HepG2 (cell line): ENCODE data around the gene CYTH1. TPM values are rescaled to one million over a fixed set of nuclear protein-coding genes. Genes with fewer than 3 reads are reported as not detected.
A peak's percentile ranks its signal among the peaks of the same experiment; 100 is the strongest.

Experiments used
- GATA4 ChIP-seq: sonication (generic); IDR thresholded peaks from 2 replicates; pipeline ENCODE4 v1.6.1; 2016; ENCODE audit warnings: antibody characterized with exemption, low read depth, borderline replicate concordance
- HNRNPH1 ChIP-seq: fragments of 200-400 bp; formaldehyde crosslinking; optimal IDR thresholded peaks from 2 replicates; pipeline ENCODE3; 2017; ENCODE audit warnings: mild to moderate bottlenecking, low read depth, low read length
- NFAT5 ChIP-seq: sonication (generic); formaldehyde crosslinking; IDR thresholded peaks from 2 replicates; pipeline ENCODE4 v1.4.0; 2020; ENCODE audit warnings: missing genetic modification reagents
- NFYC ChIP-seq: IDR thresholded peaks from 2 replicates; pipeline ENCODE4 v1.6.1; 2016; ENCODE audit warnings: missing genetic modification reagents, missing compliant biosample characterization
- NR0B2 ChIP-seq: sonication (generic); formaldehyde crosslinking; IDR thresholded peaks from 2 replicates; pipeline ENCODE4 v1.4.0; 2020; ENCODE audit warnings: mild to moderate bottlenecking, missing genetic modification reagents
- RARA ChIP-seq: IDR thresholded peaks from 2 replicates; pipeline ENCODE4 v1.6.1; 2016; ENCODE audit warnings: missing genetic modification reagents, missing compliant biosample characterization
- SALL1 ChIP-seq: sonication (generic); formaldehyde crosslinking; IDR thresholded peaks from 2 replicates; pipeline ENCODE4 v1.8.0; 2022; ENCODE audit warnings: mild to moderate bottlenecking, missing genetic modification reagents
- SIX4 ChIP-seq: sonication (generic); formaldehyde crosslinking; IDR thresholded peaks from 2 replicates; pipeline ENCODE4 v1.4.0; 2020; ENCODE audit warnings: missing genetic modification reagents
- TFDP2 ChIP-seq: sonication (generic); formaldehyde crosslinking; IDR thresholded peaks from 2 replicates; pipeline ENCODE4 v1.4.0; 2020; ENCODE audit warnings: missing genetic modification reagents
- ZBTB43 ChIP-seq: sonication (generic); formaldehyde crosslinking; conservative IDR thresholded peaks from 2 replicates; pipeline ENCODE4 v1.4.0; 2020; ENCODE audit warnings: missing genetic modification reagents
- ZNF232 ChIP-seq: sonication (generic); formaldehyde crosslinking; IDR thresholded peaks from 2 replicates; pipeline ENCODE4 v1.4.0; 2020; ENCODE audit warnings: missing genetic modification reagents, borderline replicate concordance
- ZNF317 ChIP-seq: sonication (generic); formaldehyde crosslinking; IDR thresholded peaks from 2 replicates; pipeline ENCODE4 v1.5.0; 2020; ENCODE audit warnings: mild to moderate bottlenecking, missing genetic modification reagents
- ZNF414 ChIP-seq: sonication (generic); formaldehyde crosslinking; IDR thresholded peaks from 2 replicates; pipeline ENCODE4 v1.5.0; 2020; ENCODE audit warnings: missing genetic modification reagents
- ZNF44 ChIP-seq: sonication (generic); formaldehyde crosslinking; IDR thresholded peaks from 2 replicates; pipeline ENCODE4 v1.5.1; 2020; ENCODE audit warnings: mild to moderate bottlenecking, missing genetic modification reagents
- ZNF451 ChIP-seq: sonication (generic); formaldehyde crosslinking; IDR thresholded peaks from 2 replicates; pipeline ENCODE4 v1.5.0; 2020; ENCODE audit warnings: mild to moderate bottlenecking, missing genetic modification reagents
- ZNF510 ChIP-seq: sonication (generic); formaldehyde crosslinking; IDR thresholded peaks from 2 replicates; pipeline ENCODE4 v1.4.0; 2020; ENCODE audit warnings: low read depth, mild to moderate bottlenecking, missing genetic modification reagents
- ZNF547 ChIP-seq: sonication (generic); formaldehyde crosslinking; IDR thresholded peaks from 2 replicates; pipeline ENCODE4 v1.5.1; 2020; ENCODE audit warnings: mild to moderate bottlenecking, missing genetic modification reagents
- ZNF720 ChIP-seq: sonication (generic); formaldehyde crosslinking; IDR thresholded peaks from 2 replicates; pipeline ENCODE4 v1.4.0; 2020; ENCODE audit warnings: missing genetic modification reagents
- ZNF749 ChIP-seq: sonication (generic); formaldehyde crosslinking; IDR thresholded peaks from 2 replicates; pipeline ENCODE4 v1.8.0; 2022; ENCODE audit warnings: mild to moderate bottlenecking, missing genetic modification reagents, moderate library complexity, borderline replicate concordance
- ZNF891 ChIP-seq: sonication (generic); formaldehyde crosslinking; IDR thresholded peaks from 2 replicates; pipeline ENCODE4 v1.5.0; 2020; ENCODE audit warnings: mild to moderate bottlenecking, missing genetic modification reagents
- ZSCAN29 ChIP-seq: sonication (generic); formaldehyde crosslinking; conservative IDR thresholded peaks from 2 replicates; pipeline ENCODE4 v1.4.0; 2020; ENCODE audit warnings: mild to moderate bottlenecking, missing genetic modification reagents
- polyA plus RNA-seq, 8 experiments: library from polyadenylated mRNA; depleted of rRNA in 3 of 8; stranded (reverse) in 7 of 8; unstranded in 1 of 8; fragments of >200 nt; fragmentation: Illumina TruSeq in 4 of 8; extraction: Trizol in 4 of 8; gene quantifications; 2 replicates each; pipeline versions ENCODE4 v1.2.1 to v1.2.3, GENCODE V29; 2011 to 2016; ENCODE audit warnings: low read depth in 4 of 8, missing spikeins in 1 of 8, mixed read lengths in 1 of 8; ENCODE audit not compliant: insufficient read depth in 1 of 8
- total RNA-seq, 5 experiments: library from RNA; depleted of rRNA; stranded (reverse); fragments of >200 nt; fragmentation: Illumina TruSeq; extraction: Trizol; gene quantifications; 2 replicates each; pipeline ENCODE4 v1.2.3, GENCODE V29; 2016; ENCODE audit warnings: low read depth in 1 of 5

CYTH1 gene
- total and polyA plus RNA-seq, 2 of the 13 experiments (the other 11 are each of a cell fraction or from before 2014, with no cell fraction given), result 20.1 to 48.9 TPM

GRCh38 chr17:78665387-78665951 is 116.6 kb downstream of the CYTH1 start (continued):
- no peak for TF ChIP-seq TFDP2 (CRISPR knock-in tag)
- 0 out of 2 replicates have a peak, but pooled peaks have one; percentile 6 for TF ChIP-seq ZBTB43 (CRISPR knock-in tag)
- no peak for TF ChIP-seq RARA (CRISPR knock-in tag)
- no peak for TF ChIP-seq ZNF317 (CRISPR knock-in tag)
- TF ChIP-seq ZNF749 (CRISPR knock-in tag), result no peak
- no peak for TF ChIP-seq ZNF720 (CRISPR knock-in tag)
- no peak for TF ChIP-seq ZNF232
- TF ChIP-seq HNRNPH1, result no peak
- TF ChIP-seq SALL1 (CRISPR knock-in tag), result no peak
- no peak for TF ChIP-seq NFYC (CRISPR knock-in tag)
- TF ChIP-seq ZNF891 (CRISPR knock-in tag), result 0 out of 2 replicates have a peak, but pooled peaks have one; percentile 3
- TF ChIP-seq SIX4 (CRISPR knock-in tag), result no peak
- no peak for TF ChIP-seq ZNF547 (CRISPR knock-in tag)
- no peak for TF ChIP-seq ZNF414
- no peak for TF ChIP-seq NR0B2 (CRISPR knock-in tag)
- 0 out of 2 replicates have a peak, but pooled peaks have one; percentile 14 for TF ChIP-seq ZNF451 (CRISPR knock-in tag)
- TF ChIP-seq ZNF44 (CRISPR knock-in tag), result no peak
- no peak for TF ChIP-seq GATA4
- TF ChIP-seq ZNF510 (CRISPR knock-in tag), result no peak
- peak; percentile 52; the same call in 1 of the 2 replicates for TF ChIP-seq NFAT5 (CRISPR knock-in tag)
- TF ChIP-seq ZSCAN29, result no peak
